ENCODE measurements around the gene CAMSAP1.

DNA sequence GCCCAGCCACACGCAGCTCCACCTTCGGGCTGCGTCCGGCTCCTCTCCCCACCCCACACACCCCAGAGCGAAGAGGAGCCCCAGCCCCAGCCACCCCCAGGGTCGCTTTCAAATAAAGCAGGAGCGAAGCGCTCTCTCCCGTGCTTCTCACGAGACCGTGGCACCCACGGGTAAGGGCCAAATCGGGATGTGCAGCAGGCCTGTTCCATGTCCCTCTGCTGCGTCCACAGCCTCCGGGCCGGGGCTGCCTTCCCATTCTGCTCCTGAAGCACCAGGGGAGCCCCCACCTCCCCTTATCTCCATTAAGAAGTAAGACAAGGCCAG, 145.5 kb downstream of the CAMSAP1 start:
- TF ChIP-seq, protein P1, sequence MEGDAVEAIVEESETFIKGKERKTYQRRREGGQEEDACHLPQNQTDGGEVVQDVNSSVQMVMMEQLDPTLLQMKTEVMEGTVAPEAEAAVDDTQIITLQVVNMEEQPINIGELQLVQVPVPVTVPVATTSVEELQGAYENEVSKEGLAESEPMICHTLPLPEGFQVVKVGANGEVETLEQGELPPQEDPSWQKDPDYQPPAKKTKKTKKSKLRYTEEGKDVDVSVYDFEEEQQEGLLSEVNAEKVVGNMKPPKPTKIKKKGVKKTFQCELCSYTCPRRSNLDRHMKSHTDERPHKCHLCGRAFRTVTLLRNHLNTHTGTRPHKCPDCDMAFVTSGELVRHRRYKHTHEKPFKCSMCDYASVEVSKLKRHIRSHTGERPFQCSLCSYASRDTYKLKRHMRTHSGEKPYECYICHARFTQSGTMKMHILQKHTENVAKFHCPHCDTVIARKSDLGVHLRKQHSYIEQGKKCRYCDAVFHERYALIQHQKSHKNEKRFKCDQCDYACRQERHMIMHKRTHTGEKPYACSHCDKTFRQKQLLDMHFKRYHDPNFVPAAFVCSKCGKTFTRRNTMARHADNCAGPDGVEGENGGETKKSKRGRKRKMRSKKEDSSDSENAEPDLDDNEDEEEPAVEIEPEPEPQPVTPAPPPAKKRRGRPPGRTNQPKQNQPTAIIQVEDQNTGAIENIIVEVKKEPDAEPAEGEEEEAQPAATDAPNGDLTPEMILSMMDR (IDR thresholded peaks at IDR 0.05; ENCODE audit: borderline replicate concordance, extremely low read depth, low read length, poor library complexity, severe bottlenecking): no peak
- TF ChIP-seq EZH2 (IDR thresholded peaks at IDR 0.05; ENCODE audit: borderline replicate concordance, low read depth, low read length, severe bottlenecking): no peak
